ENCODE measurements around the gene GSTA4.

GSTA4 gene

GRCh38 chr6:52969359-52969758 lies 25.7 kb downstream of the GSTA4 start:
- no peak overlapping the region for H3K4me3 ChIP-seq (ENCODE audit: insufficient read depth, low read length, poor library complexity, severe bottlenecking)
- no peaks in the 10 kb centered on the region for H3K36me3 ChIP-seq (ENCODE audit: low read length)
- H3K9me3 ChIP-seq (ENCODE audit: insufficient read depth, low read length): no peaks in the 10 kb centered on the region
- no peak overlapping the region for H3K27ac ChIP-seq (ENCODE audit: low read depth, low read length)
- no peak overlapping the region for H2AFZ ChIP-seq (ENCODE audit: low read depth, low read length, severe bottlenecking)
- no peaks in the 10 kb centered on the region for H4K20me1 ChIP-seq (ENCODE audit: low read depth, low read length)
- no peaks in the 10 kb centered on the region for H3K27me3 ChIP-seq (ENCODE audit: low read length)
- no peak overlapping the region for H3K4me2 ChIP-seq (ENCODE audit: low read depth, low read length, poor library complexity, severe bottlenecking)
- H3K9ac ChIP-seq (ENCODE audit: low read length): no peak overlapping the region
- H3F3A ChIP-seq (ENCODE audit: insufficient read depth): no peaks in the 10 kb centered on the region
- H3K79me2 ChIP-seq (ENCODE audit: insufficient read depth, low read length): no peaks in the 10 kb centered on the region
- no peaks in the 10 kb centered on the region for H3K9me2 ChIP-seq (replicated peaks; ENCODE audit: insufficient read depth, low read length)
- TF ChIP-seq EZH2phosphoT487 (conservative IDR thresholded peaks at IDR 0.05; ENCODE audit: low read length): no peak

DNA sequence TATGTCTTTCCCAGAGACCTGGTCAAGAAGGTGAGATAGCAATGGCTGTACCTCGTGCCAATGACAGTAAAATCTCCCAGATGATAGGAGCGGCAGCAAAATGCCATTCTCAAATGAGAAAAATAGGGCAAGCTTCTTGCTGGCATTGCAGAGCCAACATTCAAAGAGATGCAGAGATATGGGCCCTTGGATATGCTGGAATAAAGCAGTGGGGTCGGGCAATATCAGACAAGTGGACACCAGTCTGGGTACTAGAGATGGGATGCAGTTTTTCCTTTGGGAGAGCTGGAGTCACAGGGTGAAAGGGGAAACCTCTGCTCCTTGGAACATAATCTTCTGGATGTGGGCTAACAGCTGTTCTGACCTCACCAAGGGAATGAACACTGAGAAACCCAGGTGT lies 29.0 kb downstream of the GSTA4 start:
- Histone ChIP-seq H3K27me3 (ENCODE audit: low read length) (no peaks in the 10 kb centered on the region), H2AFZ (ENCODE audit: low read depth, low read length, severe bottlenecking) (no peak overlapping the region), H3K9me3 (ENCODE audit: insufficient read depth, low read length) (no peaks in the 10 kb centered on the region), H3K27ac (ENCODE audit: low read depth, low read length) (no peak overlapping the region), H3K9me2 (replicated peaks; ENCODE audit: insufficient read depth, low read length) (no peaks in the 10 kb centered on the region), H3K4me2 (ENCODE audit: low read depth, low read length, poor library complexity, severe bottlenecking) (no peak overlapping the region), H3K36me3 (ENCODE audit: low read length) (no peaks in the 10 kb centered on the region), H3K9ac (ENCODE audit: low read length) (no peak overlapping the region), H4K20me1 (ENCODE audit: low read depth, low read length) (no peaks in the 10 kb centered on the region), H3K4me3 (ENCODE audit: insufficient read depth, low read length, poor library complexity, severe bottlenecking) (no peak overlapping the region), H3F3A (ENCODE audit: insufficient read depth) (no peaks in the 10 kb centered on the region), H3K79me2 (ENCODE audit: insufficient read depth, low read length) (no peaks in the 10 kb centered on the region)
- no peak for TF ChIP-seq EZH2phosphoT487 (conservative IDR thresholded peaks at IDR 0.05; ENCODE audit: low read length)
- TF ChIP-seq, protein P1, sequence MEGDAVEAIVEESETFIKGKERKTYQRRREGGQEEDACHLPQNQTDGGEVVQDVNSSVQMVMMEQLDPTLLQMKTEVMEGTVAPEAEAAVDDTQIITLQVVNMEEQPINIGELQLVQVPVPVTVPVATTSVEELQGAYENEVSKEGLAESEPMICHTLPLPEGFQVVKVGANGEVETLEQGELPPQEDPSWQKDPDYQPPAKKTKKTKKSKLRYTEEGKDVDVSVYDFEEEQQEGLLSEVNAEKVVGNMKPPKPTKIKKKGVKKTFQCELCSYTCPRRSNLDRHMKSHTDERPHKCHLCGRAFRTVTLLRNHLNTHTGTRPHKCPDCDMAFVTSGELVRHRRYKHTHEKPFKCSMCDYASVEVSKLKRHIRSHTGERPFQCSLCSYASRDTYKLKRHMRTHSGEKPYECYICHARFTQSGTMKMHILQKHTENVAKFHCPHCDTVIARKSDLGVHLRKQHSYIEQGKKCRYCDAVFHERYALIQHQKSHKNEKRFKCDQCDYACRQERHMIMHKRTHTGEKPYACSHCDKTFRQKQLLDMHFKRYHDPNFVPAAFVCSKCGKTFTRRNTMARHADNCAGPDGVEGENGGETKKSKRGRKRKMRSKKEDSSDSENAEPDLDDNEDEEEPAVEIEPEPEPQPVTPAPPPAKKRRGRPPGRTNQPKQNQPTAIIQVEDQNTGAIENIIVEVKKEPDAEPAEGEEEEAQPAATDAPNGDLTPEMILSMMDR (IDR thresholded peaks at IDR 0.05; ENCODE audit: insufficient read depth, low read length, poor library complexity, severe bottlenecking): no peak

DNA sequence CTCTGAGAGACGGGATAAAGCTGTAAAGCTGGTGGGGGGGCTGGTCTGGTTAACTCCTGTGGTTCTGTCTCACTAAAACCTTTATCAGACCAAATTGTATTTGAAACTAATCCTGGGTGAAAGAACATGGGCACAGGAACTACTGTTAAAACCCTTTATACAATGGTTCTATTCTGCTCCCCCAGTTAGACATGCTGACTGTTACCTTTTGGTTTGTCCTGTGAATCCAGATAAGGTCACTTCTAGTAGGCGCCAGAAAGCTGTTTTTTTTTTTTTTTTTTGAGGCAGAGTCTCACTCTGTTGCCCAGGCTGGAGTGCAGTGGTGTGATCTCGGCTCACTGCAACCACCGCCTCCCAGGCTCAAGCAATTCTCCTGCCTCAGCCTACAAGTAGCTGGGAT lies 29.7 kb downstream of the GSTA4 start:
- TF ChIP-seq EZH2phosphoT487 (conservative IDR thresholded peaks at IDR 0.05; ENCODE audit: low read length): no peak
- TF ChIP-seq, protein P1 (IDR thresholded peaks at IDR 0.05; ENCODE audit: insufficient read depth, low read length, poor library complexity, severe bottlenecking): no peak
- H3K27me3 ChIP-seq (ENCODE audit: low read length): no peaks in the 10 kb centered on the region
- no peaks in the 10 kb centered on the region for H3K9me3 ChIP-seq (ENCODE audit: insufficient read depth, low read length)
- H4K20me1 ChIP-seq (ENCODE audit: low read depth, low read length): no peaks in the 10 kb centered on the region
- H3F3A ChIP-seq (ENCODE audit: insufficient read depth): no peaks in the 10 kb centered on the region
- no peaks in the 10 kb centered on the region for H3K79me2 ChIP-seq (ENCODE audit: insufficient read depth, low read length)
- H3K4me3 ChIP-seq (ENCODE audit: insufficient read depth, low read length, poor library complexity, severe bottlenecking): no peak overlapping the region
- H3K4me2 ChIP-seq (ENCODE audit: low read depth, low read length, poor library complexity, severe bottlenecking): no peak overlapping the region
- no peak overlapping the region for H3K27ac ChIP-seq (ENCODE audit: low read depth, low read length)
- H3K36me3 ChIP-seq (ENCODE audit: low read length): no peaks in the 10 kb centered on the region
- no peak overlapping the region for H2AFZ ChIP-seq (ENCODE audit: low read depth, low read length, severe bottlenecking)
- no peak overlapping the region for H3K9ac ChIP-seq (ENCODE audit: low read length)
- H3K9me2 ChIP-seq (replicated peaks; ENCODE audit: insufficient read depth, low read length): no peaks in the 10 kb centered on the region

DNA sequence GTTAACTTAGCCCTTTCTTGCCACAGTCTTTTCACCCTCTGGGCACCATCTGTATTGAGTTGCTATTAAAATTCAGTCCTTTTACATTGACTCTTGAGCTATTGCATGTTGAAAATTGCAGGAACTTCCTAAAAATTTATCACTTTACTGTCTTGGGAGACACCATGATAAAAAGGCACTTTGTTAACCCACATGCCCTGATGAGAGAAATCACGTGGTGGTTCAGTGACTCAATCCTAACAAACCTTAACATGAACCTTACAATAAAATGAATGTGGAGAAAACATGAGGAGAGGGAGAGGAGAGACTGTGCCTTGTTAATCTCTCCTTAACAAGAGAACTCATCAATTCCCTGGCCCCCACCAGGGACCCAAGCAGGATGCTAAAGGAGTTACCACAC lies 30.8 kb downstream of the GSTA4 start:
- Histone ChIP-seq H3K4me3 (ENCODE audit: insufficient read depth, low read length, poor library complexity, severe bottlenecking) (no peak overlapping the region), H3K36me3 (ENCODE audit: low read length) (no peaks in the 10 kb centered on the region), H3K27me3 (ENCODE audit: low read length) (no peaks in the 10 kb centered on the region), H3F3A (ENCODE audit: insufficient read depth) (no peaks in the 10 kb centered on the region), H3K9me2 (replicated peaks; ENCODE audit: insufficient read depth, low read length) (no peaks in the 10 kb centered on the region), H3K4me2 (ENCODE audit: low read depth, low read length, poor library complexity, severe bottlenecking) (no peak overlapping the region), H3K9me3 (ENCODE audit: insufficient read depth, low read length) (no peaks in the 10 kb centered on the region), H4K20me1 (ENCODE audit: low read depth, low read length) (no peaks in the 10 kb centered on the region), H3K27ac (ENCODE audit: low read depth, low read length) (no peak overlapping the region), H3K9ac (ENCODE audit: low read length) (no peak overlapping the region), H3K79me2 (ENCODE audit: insufficient read depth, low read length) (no peaks in the 10 kb centered on the region), H2AFZ (ENCODE audit: low read depth, low read length, severe bottlenecking) (no peak overlapping the region)
- TF ChIP-seq, protein P1 (IDR thresholded peaks at IDR 0.05; ENCODE audit: insufficient read depth, low read length, poor library complexity, severe bottlenecking): no peak
- no peak for TF ChIP-seq EZH2phosphoT487 (conservative IDR thresholded peaks at IDR 0.05; ENCODE audit: low read length)
